ENCODE results near the gene FAM217B.
"Not testable (repeated sequence)": the region's sequence is repeated elsewhere in the genome, so short reads cannot be mapped to it uniquely, and the experiment has no call there.

- TF ChIP-seq MYC (IDR thresholded peaks at IDR 0.05; ENCODE audit: low read depth, low read length); CTCF (IDR thresholded peaks at IDR 0.05; ENCODE audit: extremely low read depth in 1 of 2, insufficient read depth in 1 of 2, low read depth in 1 of 2, low read length in 2 of 2); EZH2 (IDR thresholded peaks at IDR 0.05; ENCODE audit: borderline replicate concordance, low read depth, low read length, severe bottlenecking); POLR2A (IDR thresholded peaks at IDR 0.05; ENCODE audit: low read depth, low read length); GATA2 (IDR thresholded peaks at IDR 0.05; ENCODE audit: insufficient read depth, insufficient read length, low read depth, low read length); FOS (IDR thresholded peaks at IDR 0.05; ENCODE audit: borderline replicate concordance, insufficient read depth, low read length); MAX (IDR thresholded peaks at IDR 0.05; ENCODE audit: insufficient read depth, insufficient read length): not testable (repeated sequence)
These were observed 17.4 kb downstream of the FAM217B start for GRCh38 chr20:59957568-59957967.

Data from endothelial cell of umbilical vein (primary cell).